PC-9 (cell line): Measurements from ENCODE around the gene EPHB2. TPM values are rescaled to one million over a fixed set of nuclear protein-coding genes. Genes with fewer than 3 reads are reported as not detected.

ENCODE experiments used
- BruUV-seq: library from RNA; stranded (reverse); fragments of 400-500 nt; replicated peaks from 2 replicates; lab custom pipeline; 2021; lab: Mats Ljungman, UMichigan
- CTCF ChIA-PET: fragments of 300-600 bp; sonication (Branson Sonifier 250); formaldehyde crosslinking; loops from one replicate; lab custom pipeline; 2022; ENCODE audit warnings: antibody characterized with exemption; lab: Charles Lee
- POLR2A ChIA-PET: fragments of 300-600 bp; sonication (Branson Sonifier 250); formaldehyde crosslinking; loops from one replicate; lab custom pipeline; 2022; ENCODE audit warnings: antibody characterized with exemption; ENCODE audit not compliant: unreplicated experiment; lab: Charles Lee
- DNase-seq, 2 experiments: peaks; one replicate each; pipeline versions ENCODE4 v3.0.0 to v3.0.0-alpha.2; 2015 to 2022; ENCODE audit warnings: mixed read lengths in 1 of 2
- H2AFZ ChIP-seq: fragments of 200-600 bp; sonication (generic); 2 replicates; pipeline ENCODE4 v1.8.1; 2017; ENCODE audit warnings: antibody characterized with exemption
- H3F3A ChIP-seq: fragments of 200-600 bp; sonication (generic); 2 replicates; pipeline ENCODE4 v1.8.1; 2017; ENCODE audit warnings: antibody characterized with exemption, mild to moderate bottlenecking, low read depth; ENCODE audit not compliant: insufficient read depth
- H3K27ac ChIP-seq: fragments of 200-600 bp; sonication (generic); 2 replicates; pipeline ENCODE4 v1.6.1; 2016; ENCODE audit warnings: mixed run types
- H3K27me3 ChIP-seq: fragments of 200-600 bp; sonication (generic); 2 replicates; pipeline ENCODE4 v1.6.1; 2016; ENCODE audit warnings: low read depth, mixed run types; ENCODE audit not compliant: insufficient read depth
- H3K36me3 ChIP-seq: fragments of 200-600 bp; sonication (generic); 2 replicates; pipeline ENCODE4 v1.6.1; 2016; ENCODE audit warnings: low read depth, mixed run types
- H3K4me1 ChIP-seq: fragments of 200-600 bp; sonication (generic); replicated peaks from 2 replicates; pipeline ENCODE4 v1.6.1; 2016; ENCODE audit warnings: mixed run types; ENCODE audit not compliant: insufficient read depth
- H3K4me2 ChIP-seq: fragments of 200-600 bp; sonication (generic); 2 replicates; pipeline ENCODE4 v1.6.1; 2017; ENCODE audit warnings: mixed run types
- H3K4me3 ChIP-seq: fragments of 200-600 bp; sonication (generic); 2 replicates; pipeline ENCODE4 v1.6.1; 2016; ENCODE audit warnings: mixed run types
- H3K79me2 ChIP-seq: fragments of 200-600 bp; sonication (generic); 2 replicates; pipeline ENCODE4 v1.6.1; 2017; ENCODE audit warnings: low read depth, mixed run types
- H3K9me2 ChIP-seq: fragments of 200-600 bp; sonication (generic); 2 replicates; pipeline ENCODE4 v1.8.1; 2017; ENCODE audit warnings: mild to moderate bottlenecking; ENCODE audit not compliant: insufficient read depth
- H3K9me3 ChIP-seq: fragments of 200-600 bp; sonication (generic); 2 replicates; pipeline ENCODE4 v1.8.1; 2016; ENCODE audit warnings: low read depth; ENCODE audit not compliant: insufficient read depth
- H4K20me1 ChIP-seq: fragments of 200-600 bp; sonication (generic); 2 replicates; pipeline ENCODE4 v1.8.1; 2017; ENCODE audit not compliant: insufficient read depth
- EZH2 ChIP-seq: fragments of 200-600 bp; sonication (generic); IDR thresholded peaks from 2 replicates; pipeline ENCODE4 v1.8.0; 2017; ENCODE audit warnings: antibody characterized with exemption, low read depth
- intact Hi-C: fragments of 100-400 bp; cut with micrococcal nuclease; formaldehyde crosslinking; loops from one replicate; pipeline ENCODE4 v1.10.0; 2022; ENCODE audit not compliant: unreplicated experiment
- total RNA-seq: library from RNA; stranded (reverse); gene quantifications from 2 replicates; pipeline ENCODE4 v1.2.3, GENCODE V29; 2021
- TF ChIP-seq, protein P1 (sequence below): fragments of 200-600 bp; sonication (generic); conservative IDR thresholded peaks from 2 replicates; pipeline ENCODE4 v1.6.1; 2017; ENCODE audit warnings: mixed run types, antibody characterized with exemption, mild to moderate bottlenecking, moderate library complexity

Gene EPHB2
- total RNA-seq, 1 experiment from 2014 or later: 26.7 TPM

- Histone ChIP-seq H3K9me3 (no peaks in the 10 kb centered on the region), H3K27me3 (no peaks in the 10 kb centered on the region), H3K36me3 (no peaks in the 10 kb centered on the region), H3K4me3 (no peak overlapping the region), H3K9me2 (no peaks in the 10 kb centered on the region), H3K4me1 (no peaks in the 10 kb centered on the region), H3K27ac (no peak overlapping the region), H3F3A (no peaks in the 10 kb centered on the region), H3K79me2 (no peaks in the 10 kb centered on the region), H3K4me2 (no peak overlapping the region), H4K20me1 (no peaks in the 10 kb centered on the region), H2AFZ (no peak overlapping the region)
- POLR2A ChIA-PET: no interaction called here
- TF ChIP-seq, protein P1, sequence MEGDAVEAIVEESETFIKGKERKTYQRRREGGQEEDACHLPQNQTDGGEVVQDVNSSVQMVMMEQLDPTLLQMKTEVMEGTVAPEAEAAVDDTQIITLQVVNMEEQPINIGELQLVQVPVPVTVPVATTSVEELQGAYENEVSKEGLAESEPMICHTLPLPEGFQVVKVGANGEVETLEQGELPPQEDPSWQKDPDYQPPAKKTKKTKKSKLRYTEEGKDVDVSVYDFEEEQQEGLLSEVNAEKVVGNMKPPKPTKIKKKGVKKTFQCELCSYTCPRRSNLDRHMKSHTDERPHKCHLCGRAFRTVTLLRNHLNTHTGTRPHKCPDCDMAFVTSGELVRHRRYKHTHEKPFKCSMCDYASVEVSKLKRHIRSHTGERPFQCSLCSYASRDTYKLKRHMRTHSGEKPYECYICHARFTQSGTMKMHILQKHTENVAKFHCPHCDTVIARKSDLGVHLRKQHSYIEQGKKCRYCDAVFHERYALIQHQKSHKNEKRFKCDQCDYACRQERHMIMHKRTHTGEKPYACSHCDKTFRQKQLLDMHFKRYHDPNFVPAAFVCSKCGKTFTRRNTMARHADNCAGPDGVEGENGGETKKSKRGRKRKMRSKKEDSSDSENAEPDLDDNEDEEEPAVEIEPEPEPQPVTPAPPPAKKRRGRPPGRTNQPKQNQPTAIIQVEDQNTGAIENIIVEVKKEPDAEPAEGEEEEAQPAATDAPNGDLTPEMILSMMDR: no peak
- no peak for TF ChIP-seq EZH2
- CTCF ChIA-PET: no interaction called here
- DNase-seq: no peak
- BruUV-seq: no TSS peak
- intact Hi-C loops: no loop called here
These were observed 65.5 kb downstream of the EPHB2 start for GRCh38 chr1:22776035-22776613.

DNA sequence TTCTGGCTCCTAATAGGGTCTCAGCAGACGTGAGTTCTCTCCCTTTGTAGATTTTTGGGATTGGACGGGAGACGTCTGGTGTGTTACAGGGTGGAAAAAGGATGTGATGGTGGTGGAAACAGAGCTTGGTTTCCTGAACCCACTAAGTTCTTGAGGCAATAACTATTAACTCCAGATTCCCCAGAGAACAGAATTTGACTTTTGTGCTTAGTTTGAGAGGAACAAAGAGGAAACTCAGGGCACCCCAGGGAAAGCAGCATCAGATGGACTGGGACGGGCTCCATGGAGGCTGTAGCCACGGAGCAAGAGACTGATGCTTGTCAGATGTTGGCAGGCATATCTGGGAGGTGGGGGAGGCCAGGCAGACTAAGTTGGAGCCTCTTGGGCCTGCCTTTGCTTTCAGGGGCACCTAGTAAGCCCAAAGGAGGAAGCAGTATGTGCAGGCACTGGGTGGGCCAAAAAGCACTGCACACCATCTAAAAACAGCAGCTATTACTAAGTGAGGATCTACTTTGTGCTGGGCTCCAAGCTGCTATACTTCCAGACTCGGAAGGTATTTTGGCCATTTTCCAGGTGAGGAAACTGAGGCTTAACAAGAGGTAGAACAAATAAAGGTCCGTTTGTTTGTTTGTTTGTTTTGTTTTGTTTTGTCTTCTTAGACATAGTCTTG is 66.9 kb downstream of the EPHB2 start:
- no peak overlapping the region for H3K4me2 ChIP-seq
- H4K20me1 ChIP-seq: no peaks in the 10 kb centered on the region
- no peaks in the 10 kb centered on the region for H3K27me3 ChIP-seq
- no peaks in the 10 kb centered on the region for H3K79me2 ChIP-seq
- no peaks in the 10 kb centered on the region for H3F3A ChIP-seq
- ChIA-PET CTCF (no interaction called here), POLR2A (no interaction called here)
- no peak overlapping the region for H3K4me3 ChIP-seq
- TF ChIP-seq, protein P1: no peak
- no peak for TF ChIP-seq EZH2
- H3K9me2 ChIP-seq: no peaks in the 10 kb centered on the region
- intact Hi-C loops: no loop called here
- H3K9me3 ChIP-seq: no peaks in the 10 kb centered on the region
- BruUV-seq: no TSS peak
- H3K4me1 ChIP-seq: no peaks in the 10 kb centered on the region
- no peaks in the 10 kb centered on the region for H3K36me3 ChIP-seq
- no peak for DNase-seq
- no peak overlapping the region for H3K27ac ChIP-seq
- no peak overlapping the region for H2AFZ ChIP-seq

- ChIA-PET CTCF (no interaction called here), POLR2A (no interaction called here)
- DNase-seq: no peak
These were observed 67.8 kb downstream of the EPHB2 start for GRCh38 chr1:22778408-22778807.

More at GRCh38 chr1:22778408-22778807, 67.8 kb downstream of the EPHB2 start:
- Histone ChIP-seq H3K9me3 (no peaks in the 10 kb centered on the region), H3K79me2 (no peaks in the 10 kb centered on the region), H3K9me2 (no peaks in the 10 kb centered on the region), H3K27me3 (no peaks in the 10 kb centered on the region), H3F3A (no peaks in the 10 kb centered on the region), H4K20me1 (no peaks in the 10 kb centered on the region), H3K4me3 (no peak overlapping the region), H3K4me1 (no peaks in the 10 kb centered on the region), H2AFZ (no peak overlapping the region), H3K4me2 (no peak overlapping the region), H3K36me3 (no peaks in the 10 kb centered on the region), H3K27ac (no peak overlapping the region)
- no TSS peak for BruUV-seq
- TF ChIP-seq, protein P1: no peak
- TF ChIP-seq EZH2: no peak
- intact Hi-C loops: no loop called here
